Panc1 (cell line): ENCODE results near the gene GRIP2. TPM values are rescaled to one million over a fixed set of nuclear protein-coding genes. Genes with fewer than 3 reads are reported as not detected.

Source experiments
- ATAC-seq: fragments of 200-7000 bp; cut with Tn5 transposase; 2 replicates; pipeline ENCODE4 v1.9.1; 2020; ENCODE audit warnings: mild to moderate bottlenecking, moderate library complexity
- BruUV-seq: library from RNA; stranded (reverse); fragments of 400-500 nt; replicated peaks from 2 replicates; lab custom pipeline; 2021; lab: Mats Ljungman, UMichigan
- CTCF ChIA-PET: fragments of 300-600 bp; sonication (Branson Sonifier 250); formaldehyde crosslinking; loops from one replicate; lab custom pipeline; 2022; ENCODE audit warnings: antibody characterized with exemption; lab: Charles Lee
- POLR2A ChIA-PET: fragments of 300-600 bp; sonication (Branson Sonifier 250); formaldehyde crosslinking; loops from one replicate; lab custom pipeline; 2022; ENCODE audit warnings: antibody characterized with exemption; lab: Charles Lee
- DNase-seq: peaks from one replicate; pipeline ENCODE4 v3.0.0-alpha.2; 2010; ENCODE audit warnings: low read depth, low spot score
- H3K27ac ChIP-seq: 2 replicates; pipeline ENCODE4 v1.5.1; 2011; ENCODE audit warnings: mild to moderate bottlenecking, low read length, inconsistent platforms
- H3K27me3 ChIP-seq: fragments of 200-500 bp; sonication (Bioruptor generic); 2 replicates; pipeline ENCODE4 v1.6.0; 2014; ENCODE audit warnings: low read length, inconsistent platforms; ENCODE audit not compliant: control insufficient read depth, insufficient read depth
- H3K36me3 ChIP-seq: fragments of 200-500 bp; sonication (Bioruptor generic); 2 replicates; pipeline ENCODE4 v1.5.1; 2014; ENCODE audit warnings: inconsistent platforms, mild to moderate bottlenecking, low read length, moderate library complexity; ENCODE audit not compliant: control insufficient read depth, insufficient read depth
- H3K4me1 ChIP-seq: 2 replicates; pipeline ENCODE4 v1.5.1; 2011; ENCODE audit warnings: inconsistent platforms, mild to moderate bottlenecking, low read length, moderate library complexity; ENCODE audit not compliant: control insufficient read depth, insufficient read depth
- H3K4me3 ChIP-seq, 2 experiments: 2 replicates each; pipeline ENCODE4 v1.5.1; 2011 to 2012; ENCODE audit warnings: low read depth in 2 of 2, low read length in 2 of 2, mild to moderate bottlenecking in 2 of 2, inconsistent platforms in 1 of 2, moderate library complexity in 1 of 2
- H3K9me3 ChIP-seq: fragments of 200-500 bp; sonication (Bioruptor generic); 2 replicates; pipeline ENCODE4 v1.5.1; 2014; ENCODE audit warnings: low read depth, mild to moderate bottlenecking, inconsistent platforms, low read length, moderate library complexity; ENCODE audit not compliant: control insufficient read depth, insufficient read depth
- POLR2AphosphoS5 ChIP-seq: IDR thresholded peaks from 2 replicates; pipeline ENCODE4 v1.6.1; 2012; ENCODE audit warnings: mild to moderate bottlenecking, low read depth, low read length, moderate library complexity
- SIN3A ChIP-seq: IDR thresholded peaks from 2 replicates; pipeline ENCODE4 v1.6.1; 2012; ENCODE audit warnings: low read depth, mild to moderate bottlenecking, low read length, moderate library complexity, borderline replicate concordance; ENCODE audit not compliant: insufficient read depth
- TCF7L2 ChIP-seq: IDR thresholded peaks from 2 replicates; pipeline ENCODE4 v1.6.1; 2011; ENCODE audit warnings: mild to moderate bottlenecking, low read depth, low read length, inconsistent platforms
- in situ Hi-C: cut with HindIII; loops from 2 replicates; pipeline ENCODE4 v1.10.0; 2016; ENCODE audit warnings: low sequenced_read_pairs, low pct_unique_long_range_greater_than_20kb
- intact Hi-C: fragments of 100-400 bp; cut with micrococcal nuclease; formaldehyde crosslinking; loops from one replicate; pipeline ENCODE4 v1.10.0; 2022; ENCODE audit not compliant: unreplicated experiment
- total RNA-seq: library from RNA; stranded (reverse); gene quantifications from one replicate; pipeline ENCODE4 v1.2.1, GENCODE V29; 2021; ENCODE audit not compliant: unreplicated experiment
- TF ChIP-seq, protein P1 (sequence below), 2 experiments: IDR thresholded peaks; 2 replicates each; pipeline ENCODE4 v1.6.1; 2011 to 2012; ENCODE audit warnings: low read depth in 2 of 2, control low read depth in 1 of 2, low read length in 1 of 2, mild to moderate bottlenecking in 1 of 2, moderate library complexity in 1 of 2; ENCODE audit not compliant: insufficient read depth in 1 of 2
- TF ChIP-seq, protein P2 (sequence below): fragments of 450-650 bp; IDR thresholded peaks from 2 replicates; pipeline ENCODE4 v1.5.1; 2017; ENCODE audit warnings: mild to moderate bottlenecking

Gene GRIP2
- total RNA-seq, 1 experiment from 2014 or later: 6.5 TPM

DNA sequence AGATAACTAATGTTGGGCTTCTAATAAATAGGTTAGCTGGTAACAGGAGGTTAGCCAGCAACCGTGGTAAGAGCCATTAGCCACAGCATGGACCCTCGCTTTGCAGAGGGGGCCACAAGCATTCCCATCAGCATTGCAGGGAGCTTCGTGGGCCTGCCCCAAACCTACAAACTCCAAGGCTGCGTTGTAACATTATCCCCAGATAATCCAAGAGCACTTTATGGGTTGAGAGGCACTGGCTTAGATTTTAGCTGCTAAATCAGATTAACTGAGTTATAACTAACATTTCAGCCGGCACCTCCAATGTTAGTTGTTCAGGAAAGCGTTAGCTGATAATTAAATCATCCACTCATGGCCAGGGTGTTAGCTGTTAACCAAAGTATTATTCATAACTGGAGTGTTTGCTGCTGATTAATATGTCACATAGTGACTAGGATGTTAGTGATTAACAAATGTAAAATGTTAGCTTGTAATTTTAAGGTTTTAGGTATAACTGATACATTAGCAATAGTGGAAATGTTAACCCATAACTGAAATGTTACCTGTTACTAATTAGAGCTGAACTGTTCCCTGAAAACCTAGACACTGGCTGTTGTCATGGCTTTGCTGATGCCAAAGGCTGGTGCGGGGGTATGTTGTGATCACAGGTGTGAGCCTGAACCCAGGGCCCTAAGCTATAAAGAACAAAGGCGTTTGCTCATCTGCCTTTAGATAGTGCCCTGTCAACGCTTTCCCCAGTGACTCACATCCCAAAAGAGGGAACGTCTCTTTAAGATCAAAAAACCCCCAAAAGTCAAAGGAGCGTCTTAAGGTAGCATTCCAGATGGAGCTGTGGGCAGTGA is 81.5 kb downstream of the GRIP2 start:
- Histone ChIP-seq H3K4me1 (peaks cover 77% of the 10 kb centered on the region), H3K27ac (peak overlapping the region; percentile 48), H3K9me3 (no peaks in the 10 kb centered on the region), H3K4me3 (no peak overlapping the region), H3K27me3 (no peaks in the 10 kb centered on the region), H3K36me3 (no peaks in the 10 kb centered on the region)
- ChIA-PET CTCF (interaction anchor here (0.6 to 1.3 kb wide), 2 partner anchors 10 to 255 kb away, joined by 3 to 5 read pairs; no protein-coding TSS in a partner anchor), POLR2A (no interaction called here)
- intact Hi-C loops (loop anchor here (10.0 kb wide), 1 partner anchor 54 kb away; the partner anchor contains the start of gene SLC6A6), in situ Hi-C loops (no loop called here)
- no TSS peak for BruUV-seq
- ATAC-seq (no peak), DNase-seq (no peak)
- TF ChIP-seq, protein P1, sequence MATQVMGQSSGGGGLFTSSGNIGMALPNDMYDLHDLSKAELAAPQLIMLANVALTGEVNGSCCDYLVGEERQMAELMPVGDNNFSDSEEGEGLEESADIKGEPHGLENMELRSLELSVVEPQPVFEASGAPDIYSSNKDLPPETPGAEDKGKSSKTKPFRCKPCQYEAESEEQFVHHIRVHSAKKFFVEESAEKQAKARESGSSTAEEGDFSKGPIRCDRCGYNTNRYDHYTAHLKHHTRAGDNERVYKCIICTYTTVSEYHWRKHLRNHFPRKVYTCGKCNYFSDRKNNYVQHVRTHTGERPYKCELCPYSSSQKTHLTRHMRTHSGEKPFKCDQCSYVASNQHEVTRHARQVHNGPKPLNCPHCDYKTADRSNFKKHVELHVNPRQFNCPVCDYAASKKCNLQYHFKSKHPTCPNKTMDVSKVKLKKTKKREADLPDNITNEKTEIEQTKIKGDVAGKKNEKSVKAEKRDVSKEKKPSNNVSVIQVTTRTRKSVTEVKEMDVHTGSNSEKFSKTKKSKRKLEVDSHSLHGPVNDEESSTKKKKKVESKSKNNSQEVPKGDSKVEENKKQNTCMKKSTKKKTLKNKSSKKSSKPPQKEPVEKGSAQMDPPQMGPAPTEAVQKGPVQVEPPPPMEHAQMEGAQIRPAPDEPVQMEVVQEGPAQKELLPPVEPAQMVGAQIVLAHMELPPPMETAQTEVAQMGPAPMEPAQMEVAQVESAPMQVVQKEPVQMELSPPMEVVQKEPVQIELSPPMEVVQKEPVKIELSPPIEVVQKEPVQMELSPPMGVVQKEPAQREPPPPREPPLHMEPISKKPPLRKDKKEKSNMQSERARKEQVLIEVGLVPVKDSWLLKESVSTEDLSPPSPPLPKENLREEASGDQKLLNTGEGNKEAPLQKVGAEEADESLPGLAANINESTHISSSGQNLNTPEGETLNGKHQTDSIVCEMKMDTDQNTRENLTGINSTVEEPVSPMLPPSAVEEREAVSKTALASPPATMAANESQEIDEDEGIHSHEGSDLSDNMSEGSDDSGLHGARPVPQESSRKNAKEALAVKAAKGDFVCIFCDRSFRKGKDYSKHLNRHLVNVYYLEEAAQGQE (IDR thresholded peaks at IDR 0.05; ENCODE audit: insufficient read depth in 1 of 2, low read depth in 2 of 2, low read length in 1 of 2): no peak
- TF ChIP-seq, protein P2, sequence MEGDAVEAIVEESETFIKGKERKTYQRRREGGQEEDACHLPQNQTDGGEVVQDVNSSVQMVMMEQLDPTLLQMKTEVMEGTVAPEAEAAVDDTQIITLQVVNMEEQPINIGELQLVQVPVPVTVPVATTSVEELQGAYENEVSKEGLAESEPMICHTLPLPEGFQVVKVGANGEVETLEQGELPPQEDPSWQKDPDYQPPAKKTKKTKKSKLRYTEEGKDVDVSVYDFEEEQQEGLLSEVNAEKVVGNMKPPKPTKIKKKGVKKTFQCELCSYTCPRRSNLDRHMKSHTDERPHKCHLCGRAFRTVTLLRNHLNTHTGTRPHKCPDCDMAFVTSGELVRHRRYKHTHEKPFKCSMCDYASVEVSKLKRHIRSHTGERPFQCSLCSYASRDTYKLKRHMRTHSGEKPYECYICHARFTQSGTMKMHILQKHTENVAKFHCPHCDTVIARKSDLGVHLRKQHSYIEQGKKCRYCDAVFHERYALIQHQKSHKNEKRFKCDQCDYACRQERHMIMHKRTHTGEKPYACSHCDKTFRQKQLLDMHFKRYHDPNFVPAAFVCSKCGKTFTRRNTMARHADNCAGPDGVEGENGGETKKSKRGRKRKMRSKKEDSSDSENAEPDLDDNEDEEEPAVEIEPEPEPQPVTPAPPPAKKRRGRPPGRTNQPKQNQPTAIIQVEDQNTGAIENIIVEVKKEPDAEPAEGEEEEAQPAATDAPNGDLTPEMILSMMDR: no peak
- TF ChIP-seq SIN3A: no peak
- TF ChIP-seq TCF7L2: no peak
- no peak for TF ChIP-seq POLR2AphosphoS5

GRCh38 chr3:14457999-14458398 is 82.1 kb downstream of the GRIP2 start:
- peaks cover 84% of the 10 kb centered on the region for H3K4me1 ChIP-seq
- H3K4me3 ChIP-seq: no peak overlapping the region
- no peak for ATAC-seq
- in situ Hi-C loops: no loop called here
- CTCF ChIA-PET: interaction anchor here (0.6 to 1.3 kb wide), 2 partner anchors 10 to 255 kb away, joined by 3 to 5 read pairs; no protein-coding TSS in a partner anchor
- BruUV-seq: no TSS peak
- H3K9me3 ChIP-seq: no peaks in the 10 kb centered on the region
- DNase-seq: no peak
- no peak for TF ChIP-seq SIN3A
- TF ChIP-seq TCF7L2: no peak
- TF ChIP-seq, protein P2: no peak
- TF ChIP-seq, protein P1 (IDR thresholded peaks at IDR 0.05; ENCODE audit: insufficient read depth in 1 of 2, low read depth in 2 of 2, low read length in 1 of 2): no peak
- no peak for TF ChIP-seq POLR2AphosphoS5
- peak overlapping the region; percentile 39; the same call in 1 of the 2 replicates for H3K27ac ChIP-seq
- no peaks in the 10 kb centered on the region for H3K36me3 ChIP-seq
- POLR2A ChIA-PET: no interaction called here
- intact Hi-C loops: loop anchor here (10.0 kb wide), 1 partner anchor 53 kb away; the partner anchor contains the start of gene SLC6A6
- no peaks in the 10 kb centered on the region for H3K27me3 ChIP-seq
